ENCODE data around the gene GATB.
A peak's percentile ranks its signal among the peaks of the same experiment; 100 is the strongest.

Gene GATB

GRCh38 chr4:151673908-151674520, 86.8 kb downstream of the GATB start:
- DNase-seq (ENCODE audit: low read depth), result no peak

GRCh38 chr4:151672996-151673395, 87.8 kb downstream of the GATB start:
- DNase-seq (ENCODE audit: low read depth), result no peak

- no peak for DNase-seq (ENCODE audit: low read depth)
These were observed 89.2 kb downstream of the GATB start for GRCh38 chr4:151671541-151672059.

- DNase-seq (ENCODE audit: low read depth), result no peak
These were observed 90.0 kb downstream of the GATB start for GRCh38 chr4:151670843-151671242.

GRCh38 chr4:151669990-151670389, 90.8 kb downstream of the GATB start:
- no peak for DNase-seq (ENCODE audit: low read depth)

- DNase-seq (ENCODE audit: low read depth), result peak; percentile 22
These were observed 92.0 kb downstream of the GATB start for GRCh38 chr4:151668689-151669402.

- no peak for DNase-seq (ENCODE audit: low read depth)
These were observed 93.1 kb downstream of the GATB start for GRCh38 chr4:151667666-151668065.

GRCh38 chr4:151667048-151667447, 93.8 kb downstream of the GATB start:
- no peak for DNase-seq (ENCODE audit: low read depth)

- DNase-seq (ENCODE audit: low read depth), result no peak
These were observed 94.3 kb downstream of the GATB start for GRCh38 chr4:151666501-151666900.

GRCh38 chr4:151665785-151666127, 95.1 kb downstream of the GATB start:
- no peak for DNase-seq (ENCODE audit: low read depth)

- DNase-seq (ENCODE audit: low read depth), result no peak
These were observed 95.6 kb downstream of the GATB start for GRCh38 chr4:151665022-151665784.

GRCh38 chr4:151664289-151664688, 96.5 kb downstream of the GATB start:
- no peak for DNase-seq (ENCODE audit: low read depth)

- no peak for DNase-seq (ENCODE audit: low read depth)
These were observed 97.7 kb downstream of the GATB start for GRCh38 chr4:151663109-151663508.

- DNase-seq (ENCODE audit: low read depth), result no peak
These were observed 98.9 kb downstream of the GATB start for GRCh38 chr4:151661873-151662272.

GRCh38 chr4:151660676-151661075, 100.1 kb downstream of the GATB start:
- DNase-seq (ENCODE audit: low read depth), result no peak

- DNase-seq (ENCODE audit: low read depth), result peak; percentile 36
These were observed 101.0 kb downstream of the GATB start for GRCh38 chr4:151659601-151660364.

GRCh38 chr4:151658959-151659600, 101.7 kb downstream of the GATB start:
- peak; percentile 86 for DNase-seq (ENCODE audit: low read depth)

GRCh38 chr4:151657896-151658295, 102.9 kb downstream of the GATB start:
- DNase-seq (ENCODE audit: low read depth), result no peak

GRCh38 chr4:151656058-151656457, 104.7 kb downstream of the GATB start:
- DNase-seq (ENCODE audit: low read depth), result no peak

- no peak for DNase-seq (ENCODE audit: low read depth)
These were observed 107.3 kb downstream of the GATB start for GRCh38 chr4:151653548-151653918.

GRCh38 chr4:151652841-151653547, 107.8 kb downstream of the GATB start:
- peak; percentile 96 for DNase-seq (ENCODE audit: low read depth)
